GM12872 (cell line): Measurements from ENCODE around the gene FDXR.
A peak's percentile ranks its signal among the peaks of the same experiment; 100 is the strongest.

Source experiments
- TF ChIP-seq, protein P1 (sequence below): IDR thresholded peaks from 3 replicates; pipeline ENCODE4 v1.5.1; 2011; ENCODE audit warnings: low read depth, mild to moderate bottlenecking, low read length, moderate library complexity; ENCODE audit not compliant: insufficient read depth

The FDXR gene

DNA sequence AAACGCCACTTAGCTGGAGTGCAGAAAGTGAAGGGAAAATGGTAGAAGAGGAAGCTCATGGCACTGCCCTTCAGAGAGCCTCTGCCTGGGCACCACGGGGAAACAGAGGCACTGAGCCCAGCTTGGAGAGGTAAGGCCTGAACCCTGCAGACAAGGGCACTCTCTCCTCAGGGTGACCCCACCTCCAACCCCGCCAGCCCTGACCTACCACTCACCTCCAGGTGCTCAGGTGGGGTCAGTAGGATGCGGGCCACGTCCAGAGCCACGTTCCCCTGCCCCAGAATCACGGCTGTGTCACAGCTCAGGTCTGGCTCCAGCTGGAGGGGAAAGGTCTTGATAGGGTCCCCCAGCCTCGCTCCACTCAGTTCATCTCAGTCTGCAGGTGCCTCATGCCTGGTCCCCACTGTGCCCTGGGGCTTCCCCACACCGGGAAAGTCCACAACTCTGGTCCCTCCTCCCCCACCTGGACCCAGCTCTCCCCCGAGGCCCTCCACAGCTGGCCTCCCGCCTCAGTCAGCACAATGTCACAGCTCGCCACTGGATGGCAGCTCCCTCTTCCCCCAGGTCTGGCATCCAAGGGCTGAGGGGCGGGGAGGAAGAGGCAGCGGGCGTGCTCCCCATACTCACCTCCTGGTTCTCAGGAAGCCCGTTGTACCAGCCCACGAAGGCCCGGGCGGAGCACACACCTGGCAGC is 7.1 kb downstream of the FDXR start:
- TF ChIP-seq, protein P1, sequence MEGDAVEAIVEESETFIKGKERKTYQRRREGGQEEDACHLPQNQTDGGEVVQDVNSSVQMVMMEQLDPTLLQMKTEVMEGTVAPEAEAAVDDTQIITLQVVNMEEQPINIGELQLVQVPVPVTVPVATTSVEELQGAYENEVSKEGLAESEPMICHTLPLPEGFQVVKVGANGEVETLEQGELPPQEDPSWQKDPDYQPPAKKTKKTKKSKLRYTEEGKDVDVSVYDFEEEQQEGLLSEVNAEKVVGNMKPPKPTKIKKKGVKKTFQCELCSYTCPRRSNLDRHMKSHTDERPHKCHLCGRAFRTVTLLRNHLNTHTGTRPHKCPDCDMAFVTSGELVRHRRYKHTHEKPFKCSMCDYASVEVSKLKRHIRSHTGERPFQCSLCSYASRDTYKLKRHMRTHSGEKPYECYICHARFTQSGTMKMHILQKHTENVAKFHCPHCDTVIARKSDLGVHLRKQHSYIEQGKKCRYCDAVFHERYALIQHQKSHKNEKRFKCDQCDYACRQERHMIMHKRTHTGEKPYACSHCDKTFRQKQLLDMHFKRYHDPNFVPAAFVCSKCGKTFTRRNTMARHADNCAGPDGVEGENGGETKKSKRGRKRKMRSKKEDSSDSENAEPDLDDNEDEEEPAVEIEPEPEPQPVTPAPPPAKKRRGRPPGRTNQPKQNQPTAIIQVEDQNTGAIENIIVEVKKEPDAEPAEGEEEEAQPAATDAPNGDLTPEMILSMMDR, result 0 out of 3 replicates have a peak, but pooled peaks have one; percentile 14

DNA sequence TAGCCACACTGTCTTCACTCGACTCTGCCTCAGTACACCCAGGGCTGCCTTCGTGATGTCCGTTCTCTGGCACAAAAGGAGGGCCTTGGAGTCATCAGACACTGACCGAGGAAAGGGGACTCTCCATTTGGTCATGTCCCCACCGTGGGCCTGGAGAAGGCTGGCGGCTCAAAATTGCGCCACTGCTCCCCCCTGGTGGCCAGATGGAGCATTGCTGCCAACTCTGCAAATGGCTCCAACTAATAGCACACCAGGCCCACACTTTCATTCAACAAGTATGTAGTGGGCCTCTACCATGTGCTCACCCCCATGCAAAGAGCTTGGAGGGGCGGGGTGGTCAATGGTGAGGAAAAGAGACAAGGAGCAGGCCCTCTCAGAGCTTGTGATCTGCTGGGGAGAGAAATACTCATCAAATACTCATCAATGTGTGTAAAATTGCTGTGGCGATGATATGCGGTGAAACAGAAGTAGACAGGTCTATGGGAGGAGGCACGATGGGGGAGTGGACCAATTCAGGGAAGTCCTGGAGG is 7.9 kb downstream of the FDXR start:
- TF ChIP-seq, protein P1, result peak; percentile 97

DNA sequence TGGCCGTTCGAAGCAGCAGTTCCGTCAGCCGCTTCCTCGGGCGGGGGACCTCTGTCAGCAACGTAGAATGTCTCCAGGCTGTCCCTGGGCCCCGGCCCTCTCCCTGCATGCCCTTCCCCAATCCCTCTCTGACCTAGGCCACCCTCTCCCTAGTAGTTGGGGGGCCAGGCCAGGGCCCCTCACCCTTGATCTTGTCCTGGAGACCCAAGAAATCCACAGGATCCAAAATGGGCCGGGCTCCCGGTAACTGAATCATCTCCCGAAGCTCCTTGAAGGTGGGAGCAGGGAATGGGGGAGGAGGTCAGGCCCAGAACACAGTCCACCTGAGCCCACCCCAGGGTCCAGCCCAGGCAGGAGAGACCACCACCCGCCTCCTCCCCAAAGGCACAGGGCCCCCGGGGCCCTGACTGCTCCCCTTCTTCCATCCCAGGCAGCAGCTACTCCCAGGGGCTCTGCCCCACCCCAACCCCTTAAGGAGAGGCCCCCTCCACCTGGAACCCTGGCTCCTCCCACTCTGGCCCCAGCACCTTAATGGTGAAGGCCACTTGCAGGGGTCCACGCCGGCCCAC is 8.4 kb downstream of the FDXR start:
- TF ChIP-seq, protein P1, result no peak

DNA sequence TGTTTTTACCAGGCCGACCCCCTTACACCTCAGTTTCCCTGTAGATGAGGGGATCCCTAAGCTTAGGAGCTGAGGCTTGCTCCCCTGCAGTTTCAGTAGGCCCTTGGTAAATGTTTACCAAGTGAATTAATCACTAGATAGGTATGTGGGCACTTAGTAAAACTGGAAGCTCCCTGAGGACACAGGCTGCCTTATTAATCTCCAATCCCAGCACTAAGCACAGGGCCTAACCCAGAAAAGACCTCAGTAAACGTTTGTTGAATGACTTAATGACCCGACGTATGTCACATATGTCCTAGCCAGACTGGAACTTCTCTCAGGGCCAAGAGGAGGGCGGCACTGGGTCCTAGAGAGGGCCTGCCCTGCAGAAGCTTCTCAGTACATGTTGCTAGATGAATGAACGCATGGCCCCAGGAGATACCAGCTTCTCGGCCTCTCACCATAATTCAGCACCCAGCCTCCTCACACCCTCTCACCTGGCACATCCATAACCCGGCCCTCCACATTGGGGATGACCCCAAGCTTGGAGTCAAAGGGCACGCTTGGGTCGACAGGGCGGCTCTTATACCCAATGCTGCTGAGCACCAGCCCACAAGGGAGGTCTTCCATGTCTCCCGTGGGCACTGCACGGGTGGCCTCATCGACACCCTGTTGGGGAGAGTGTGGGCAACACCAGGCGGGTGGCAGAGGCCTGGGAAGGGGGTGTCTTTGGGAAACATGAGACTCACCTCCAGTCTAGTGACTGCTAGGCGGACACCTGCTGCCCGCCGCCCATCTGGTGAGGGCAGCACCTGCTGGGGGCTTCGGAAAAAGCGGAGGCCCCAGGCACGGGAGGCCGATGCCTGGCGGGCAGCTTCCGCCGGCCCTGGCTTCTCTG is 9.1 kb downstream of the FDXR start:
- TF ChIP-seq, protein P1, result no peak

DNA sequence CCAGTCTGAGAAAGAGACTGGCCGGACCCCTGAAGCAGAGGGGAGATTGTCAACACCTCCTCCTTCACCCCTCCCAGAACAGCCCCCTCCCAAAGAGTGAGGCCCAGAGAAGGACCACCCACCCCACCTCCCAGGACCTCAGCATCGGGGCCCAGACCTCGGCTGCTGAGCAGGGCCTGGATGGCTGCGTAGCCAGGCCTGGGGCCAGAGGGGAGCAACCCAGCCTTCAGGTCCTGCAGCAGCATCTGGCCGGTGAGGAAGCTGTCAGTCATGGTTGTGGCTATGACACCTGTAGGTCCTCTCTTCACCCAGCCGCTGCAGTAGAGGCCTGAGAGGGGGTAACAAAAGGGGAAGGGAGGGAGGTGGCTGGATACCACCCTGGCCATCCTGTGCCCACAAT is 9.9 kb downstream of the FDXR start:
- TF ChIP-seq, protein P1, result no peak

DNA sequence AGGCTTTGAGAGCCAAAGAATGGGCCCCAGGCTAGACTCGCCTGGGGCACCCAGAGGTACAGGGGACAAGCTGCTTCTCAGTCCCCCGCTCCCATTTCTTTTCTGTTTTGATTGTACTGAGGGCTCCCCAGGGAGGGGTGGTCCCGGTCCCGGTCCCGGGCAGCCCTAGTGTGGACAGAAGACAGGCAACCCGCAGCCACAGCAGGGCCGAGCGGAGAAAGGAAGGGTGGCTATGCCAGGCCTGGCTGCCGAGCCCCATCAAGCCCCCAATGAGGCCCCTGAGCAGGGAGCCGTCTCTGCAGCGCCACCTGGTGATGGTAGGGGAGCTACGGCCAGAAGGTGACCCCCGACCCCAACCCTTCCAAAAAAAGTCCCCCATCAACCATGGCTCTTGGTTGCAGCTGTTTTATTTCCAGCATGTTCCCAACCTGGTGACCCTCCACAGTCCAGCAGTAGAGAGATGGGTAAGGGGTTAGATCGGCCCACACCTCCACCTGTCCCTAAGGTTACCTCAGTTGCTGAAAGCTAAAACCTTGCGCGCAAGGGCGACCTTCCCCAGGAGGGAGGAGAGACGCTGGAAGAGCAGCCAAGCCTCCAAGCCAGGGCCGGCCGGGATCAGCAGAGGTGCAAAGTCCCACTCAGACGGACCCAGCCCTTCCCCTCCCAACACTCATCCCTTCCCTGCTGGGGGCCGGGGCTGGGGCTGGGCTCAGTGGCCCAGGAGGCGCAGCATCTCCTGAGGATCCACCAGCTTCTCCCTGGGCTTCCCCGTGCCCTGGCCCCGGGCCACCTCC is 10.5 kb downstream of the FDXR start:
- TF ChIP-seq, protein P1, result peak; percentile 80
